ENCODE results near the gene CSRP1.
A peak's percentile ranks its signal among the peaks of the same experiment; 100 is the strongest.
"Not testable (repeated sequence)": the region's sequence is repeated elsewhere in the genome, so short reads cannot be mapped to it uniquely, and the experiment has no call there.

Gene CSRP1

DNA sequence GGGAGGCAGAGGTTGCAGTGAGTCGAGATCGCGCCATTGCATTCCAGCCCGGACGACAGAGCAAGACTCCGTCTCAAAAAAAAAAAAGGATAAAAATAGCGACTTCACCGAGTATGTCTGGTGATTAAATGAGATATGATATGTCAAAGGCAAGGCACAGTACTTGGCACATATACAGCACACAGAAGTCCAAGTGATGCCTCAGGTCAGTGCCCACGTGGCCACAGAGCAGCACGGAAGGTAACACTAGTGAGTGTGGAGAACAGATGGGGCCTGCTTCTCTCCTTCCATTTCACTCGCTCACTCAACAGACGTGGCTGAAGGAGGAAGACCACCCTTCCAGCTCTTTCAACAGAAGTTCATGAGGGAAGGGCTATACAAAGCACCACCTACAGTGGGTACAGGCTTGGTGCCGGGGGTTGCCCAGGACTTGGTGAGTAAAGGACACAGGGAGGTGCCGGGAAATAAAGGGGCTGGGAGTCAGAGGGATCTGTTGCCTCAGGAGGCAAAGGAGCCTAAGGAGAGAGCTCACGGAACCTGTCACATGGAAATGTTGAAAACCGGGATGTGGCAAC lies 8.9 kb downstream of the CSRP1 start:
- DNase-seq (ENCODE audit: low read depth in 2 of 2), result no peak

DNA sequence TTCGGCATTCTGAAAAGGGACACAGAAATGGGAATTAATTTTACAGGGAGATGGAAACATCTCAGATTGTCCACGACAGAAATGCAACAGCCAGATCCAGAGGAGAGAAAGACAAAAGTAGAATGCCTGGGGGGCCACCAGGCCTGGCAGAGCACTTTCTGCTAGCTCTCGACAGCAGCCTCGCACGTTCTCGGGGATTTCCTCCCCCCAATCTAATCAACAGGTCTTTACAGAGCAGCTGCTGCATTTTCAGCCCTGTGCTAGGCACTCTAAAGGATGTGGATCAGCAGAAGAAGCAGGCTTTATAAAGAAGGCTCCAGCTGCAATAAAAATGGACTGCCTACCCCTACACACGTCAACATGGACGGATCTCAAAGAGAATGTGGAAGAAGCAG lies 10.6 kb downstream of the CSRP1 start:
- DNase-seq (ENCODE audit: low read depth in 2 of 2), result no peak

GRCh38 chr1:201495551-201496295 lies 11.2 kb downstream of the CSRP1 start:
- no peak for DNase-seq (ENCODE audit: low read depth in 2 of 2)

GRCh38 chr1:201493757-201494617 lies 12.9 kb downstream of the CSRP1 start:
- DNase-seq (ENCODE audit: low read depth in 2 of 2), result no peak

DNA sequence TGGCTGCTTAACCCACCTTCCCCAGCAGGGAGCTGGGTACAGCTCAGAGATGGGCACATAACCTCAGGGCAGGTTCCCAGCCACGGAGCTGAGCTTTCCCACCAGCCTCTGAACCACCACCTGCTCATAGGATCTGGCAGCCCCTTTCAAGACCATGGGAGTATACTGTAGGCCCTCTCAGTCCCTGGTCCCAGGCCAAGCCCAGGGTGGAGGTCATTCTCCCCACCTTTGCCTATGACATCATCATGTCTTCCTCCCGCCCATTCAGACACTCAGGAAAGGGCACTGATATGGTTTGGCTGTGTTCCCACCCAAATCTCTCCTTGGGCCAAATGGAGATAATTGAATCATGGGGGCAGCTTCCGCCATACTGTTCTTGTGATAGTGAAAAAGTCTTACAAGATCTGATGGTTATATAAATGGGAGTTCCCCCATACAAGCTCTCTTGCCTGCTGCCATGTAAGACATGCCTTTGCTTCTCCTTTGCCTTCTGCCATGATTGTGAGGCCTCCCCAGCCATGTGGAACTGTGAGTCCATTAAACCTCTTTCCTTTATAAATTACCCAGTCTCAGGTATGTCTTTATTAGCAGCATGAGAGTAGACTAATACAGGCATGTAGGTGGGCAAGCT lies 13.8 kb downstream of the CSRP1 start:
- DNase-seq (ENCODE audit: low read depth in 2 of 2), result not testable (repeated sequence)

GRCh38 chr1:201491896-201492511 lies 14.9 kb downstream of the CSRP1 start:
- no peak for DNase-seq (ENCODE audit: low read depth in 2 of 2)

DNA sequence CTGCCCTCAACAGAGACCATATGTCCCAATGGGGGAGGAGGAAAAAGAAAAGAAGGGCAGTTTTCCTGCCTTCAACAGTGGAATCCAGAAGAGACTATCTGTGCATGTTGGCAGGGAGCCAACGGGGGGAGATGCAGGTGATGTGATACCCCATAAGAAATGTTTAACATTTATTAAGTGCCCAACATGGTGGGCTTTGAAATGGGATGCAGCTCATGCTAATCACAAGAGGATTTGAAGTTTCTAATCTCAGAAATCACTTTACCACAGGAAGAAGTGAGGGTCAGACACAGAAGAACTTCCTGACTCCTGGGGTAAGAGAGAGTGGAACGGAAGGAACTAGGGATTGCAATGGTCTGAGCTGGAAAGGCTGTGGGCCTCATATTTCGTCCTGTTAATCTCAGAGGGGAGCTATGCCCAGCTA lies 16.2 kb downstream of the CSRP1 start:
- DNase-seq (ENCODE audit: low read depth in 2 of 2), result no peak

- no peak for DNase-seq (ENCODE audit: low read depth in 2 of 2)
These were observed 17.2 kb downstream of the CSRP1 start for GRCh38 chr1:201489643-201490261.

- DNase-seq (ENCODE audit: low read depth in 2 of 2), result no peak
These were observed 17.9 kb downstream of the CSRP1 start for GRCh38 chr1:201488830-201489589.

GRCh38 chr1:201487742-201488141 lies 19.2 kb downstream of the CSRP1 start:
- DNase-seq (ENCODE audit: low read depth in 2 of 2), result no peak

DNA sequence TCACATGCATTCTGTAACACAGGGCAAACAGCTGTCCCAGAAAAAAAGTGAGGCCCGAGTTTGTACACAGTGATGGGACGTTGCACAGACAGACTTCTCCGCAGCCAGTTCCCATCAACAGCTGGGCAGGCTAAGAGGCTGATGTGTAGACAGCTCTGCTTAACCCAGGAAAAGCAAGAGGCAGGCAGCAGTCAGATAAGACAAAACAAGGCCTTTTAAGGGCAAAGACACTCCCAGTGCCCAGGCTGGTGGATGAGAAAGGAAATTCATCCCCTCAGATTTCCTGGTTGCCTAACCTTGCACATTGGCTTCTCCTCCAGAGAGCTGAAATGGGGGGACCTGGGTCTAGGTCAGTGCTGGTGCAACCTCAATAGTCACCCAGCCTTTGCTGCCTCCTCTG lies 20.7 kb downstream of the CSRP1 start:
- no peak for DNase-seq (ENCODE audit: low read depth in 2 of 2)

DNA sequence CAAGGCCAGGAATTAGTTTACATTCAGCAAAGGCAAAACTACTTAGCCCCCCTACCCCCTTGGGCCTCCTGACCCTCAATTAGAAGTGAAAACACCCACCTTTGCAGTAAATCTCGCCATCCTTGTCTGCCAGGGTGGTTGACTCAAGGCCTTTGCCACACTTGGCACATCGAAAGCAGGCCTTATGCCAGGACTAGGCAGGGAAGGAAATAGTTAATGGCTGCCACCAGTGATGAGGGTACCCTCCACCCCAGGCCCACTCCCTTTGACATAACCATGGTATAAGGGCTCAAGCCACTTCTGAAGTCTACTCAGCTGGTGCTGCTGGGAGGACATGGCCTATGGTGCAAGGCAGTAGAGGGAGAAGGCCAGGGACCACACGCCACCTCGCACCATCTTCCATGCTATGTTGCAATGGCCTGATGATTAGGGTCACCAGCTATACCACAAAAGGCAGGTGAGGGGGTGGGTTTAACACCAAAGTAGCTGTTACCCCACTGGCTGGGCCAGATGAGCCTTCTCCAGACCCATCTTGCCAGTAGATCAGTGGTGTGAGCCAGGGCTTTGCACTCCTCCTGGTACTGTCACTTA lies 21.6 kb downstream of the CSRP1 start:
- no peak for DNase-seq (ENCODE audit: low read depth in 2 of 2)

GRCh38 chr1:201483373-201483949 lies 23.5 kb downstream of the CSRP1 start:
- DNase-seq (ENCODE audit: low read depth in 2 of 2), result no peak

DNA sequence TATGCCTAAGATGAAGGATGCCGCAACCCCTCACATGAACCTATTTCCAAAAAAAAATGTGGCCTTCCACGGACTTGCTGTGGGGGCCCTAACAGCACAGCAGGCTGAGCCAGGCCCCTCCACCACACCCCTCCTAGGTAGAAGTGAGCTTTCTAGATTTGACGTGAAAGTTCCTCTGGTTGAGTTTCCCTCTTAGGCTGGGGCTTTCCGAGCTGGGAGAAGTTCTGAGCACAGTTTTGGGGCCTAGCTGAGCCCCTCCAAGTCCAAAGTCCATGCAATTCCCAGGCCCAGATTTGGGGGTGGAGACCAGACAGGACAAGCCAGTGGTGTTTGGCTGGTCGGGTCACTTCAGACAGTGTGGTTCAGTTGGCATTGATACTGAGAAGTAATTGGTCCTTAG lies 24.2 kb downstream of the CSRP1 start:
- no peak for DNase-seq (ENCODE audit: low read depth in 2 of 2)

- DNase-seq (ENCODE audit: low read depth in 2 of 2), result peak; percentile 43 to 48
These were observed 25.0 kb downstream of the CSRP1 start for GRCh38 chr1:201481761-201482493.

- DNase-seq (ENCODE audit: low read depth in 2 of 2), result no peak
These were observed 25.9 kb downstream of the CSRP1 start for GRCh38 chr1:201481004-201481380.

GRCh38 chr1:201480231-201481003 lies 26.5 kb downstream of the CSRP1 start:
- peak in 1 of 2 donors; percentile 24 for DNase-seq (ENCODE audit: low read depth in 2 of 2)

- DNase-seq (ENCODE audit: low read depth in 2 of 2), result no peak
These were observed 27.7 kb downstream of the CSRP1 start for GRCh38 chr1:201479201-201479730.

Measured in stimulated activated CD8-positive, alpha-beta memory T cell treated with anti-CD3 and anti-CD28 coated beads, Interleukin-15, amount 100 ng/mL, for 4 hours (primary cell).